ENCODE results near the gene EGLN2. TPM values are rescaled to one million over a fixed set of nuclear protein-coding genes. Genes with fewer than 3 reads are reported as not detected.

Gene EGLN2
- total and polyA plus RNA-seq, 2 donors (not counting 3 experiments of a cell fraction or from before 2014, with no cell fraction given) = 118 to 152 TPM

DNA sequence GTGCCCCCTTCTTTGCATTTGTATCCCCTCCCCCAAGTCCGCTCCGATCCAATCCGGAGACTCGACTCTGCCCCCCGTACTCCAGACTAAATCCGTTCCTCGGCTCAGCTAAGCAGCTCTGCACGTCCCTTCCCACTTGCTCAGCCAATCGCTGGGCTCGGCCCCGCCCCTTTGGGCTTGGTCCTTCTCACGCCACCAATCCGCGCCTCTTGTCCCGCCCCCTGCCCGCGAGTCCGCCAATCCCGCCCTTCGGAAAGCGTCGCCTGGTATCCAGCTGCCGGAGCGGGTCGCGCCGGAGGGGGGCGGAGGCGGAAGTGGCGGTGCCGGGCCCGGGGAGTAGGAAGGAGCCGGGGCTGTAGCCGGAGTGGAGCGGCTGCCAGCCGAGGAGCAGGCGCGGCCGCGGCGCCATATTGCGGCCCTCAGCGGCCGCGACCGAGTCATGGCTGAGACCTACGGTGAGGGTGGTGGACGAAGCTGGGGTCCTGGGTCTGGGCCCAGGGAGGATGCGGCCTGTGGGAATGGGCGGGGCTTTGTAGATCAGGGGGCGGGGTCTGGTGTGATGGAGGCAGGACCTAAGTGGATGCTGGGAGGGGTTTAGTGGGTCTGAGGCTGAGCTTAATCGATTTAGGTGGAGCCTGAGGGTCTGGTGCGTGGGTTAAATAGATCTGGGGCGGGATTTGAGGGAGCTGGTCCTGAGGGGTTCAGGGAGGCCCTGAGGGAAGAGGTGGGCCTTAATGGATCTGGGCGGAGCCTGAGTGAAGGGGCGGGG lies 20.9 kb upstream of the EGLN2 start, which contains the start of gene RAB4B:
Gene RAB4B, plus strand, starts transcription at position 311 of the 769 bp plus-strand sequence. Its CDS starts 129 bp downstream, at position 440.
- H3K36me3 ChIP-seq (ENCODE audit: control insufficient read depth in 2 of 2, extremely low read depth in 1 of 2, insufficient read depth in 2 of 2, low read length in 2 of 2) = no peaks in the 10 kb centered on the region
- peaks cover 17% of the 10 kb centered on the region for H3K4me1 ChIP-seq (ENCODE audit: control insufficient read depth, extremely low read depth, insufficient read depth, low read length)
- no peaks in the 10 kb centered on the region for H4K20me1 ChIP-seq (replicated peaks; ENCODE audit: control insufficient read depth, extremely low read depth, insufficient read depth, low read length)
- peak within 1 kb of the TSS; percentile 81 for H3K9ac ChIP-seq (replicated peaks; ENCODE audit: extremely low read depth, insufficient read depth, low read length)
- H3K9me1 ChIP-seq (replicated peaks; ENCODE audit: control insufficient read depth, extremely low read depth, insufficient read depth, low read length) = no peaks in the 10 kb centered on the region
- BruUV-seq (replicated peaks) = no TSS peak
- no peaks in the 10 kb centered on the region for H3K27me3 ChIP-seq (ENCODE audit: control insufficient read depth in 2 of 2, insufficient read depth in 2 of 2, low read length in 2 of 2)
- H2AFZ ChIP-seq (ENCODE audit: low read depth, low read length) = peak within 1 kb of the TSS; percentile 75
- no peaks in the 10 kb centered on the region for H3K79me2 ChIP-seq (ENCODE audit: control insufficient read depth, insufficient read depth, low read length)
- DNase-seq (ENCODE audit: low read depth, low spot score) (peak; percentile 100), FAIRE-seq (peak; percentile 99)
- H3K9me3 ChIP-seq (replicated peaks; ENCODE audit: control insufficient read depth, insufficient read depth, low read length) = no peaks in the 10 kb centered on the region
- H3K4me2 ChIP-seq (ENCODE audit: insufficient read depth, low read length) = peak within 1 kb of the TSS; percentile 94
- H3K4me3 ChIP-seq (replicated peaks in 1 of 3; ENCODE audit: insufficient read depth in 1 of 3, low read depth in 1 of 3, low read length in 3 of 3) = peak within 1 kb of the TSS; percentile 56 to 76 (median 71)
- TF ChIP-seq FOS (IDR thresholded peaks at IDR 0.05; ENCODE audit: borderline replicate concordance, insufficient read depth, low read length) = peak; percentile 5
- TF ChIP-seq POLR2AphosphoS5 (IDR thresholded peaks at IDR 0.05; ENCODE audit: insufficient read depth, low read depth, low read length) = peak; percentile 39
- TF ChIP-seq, protein P1, sequence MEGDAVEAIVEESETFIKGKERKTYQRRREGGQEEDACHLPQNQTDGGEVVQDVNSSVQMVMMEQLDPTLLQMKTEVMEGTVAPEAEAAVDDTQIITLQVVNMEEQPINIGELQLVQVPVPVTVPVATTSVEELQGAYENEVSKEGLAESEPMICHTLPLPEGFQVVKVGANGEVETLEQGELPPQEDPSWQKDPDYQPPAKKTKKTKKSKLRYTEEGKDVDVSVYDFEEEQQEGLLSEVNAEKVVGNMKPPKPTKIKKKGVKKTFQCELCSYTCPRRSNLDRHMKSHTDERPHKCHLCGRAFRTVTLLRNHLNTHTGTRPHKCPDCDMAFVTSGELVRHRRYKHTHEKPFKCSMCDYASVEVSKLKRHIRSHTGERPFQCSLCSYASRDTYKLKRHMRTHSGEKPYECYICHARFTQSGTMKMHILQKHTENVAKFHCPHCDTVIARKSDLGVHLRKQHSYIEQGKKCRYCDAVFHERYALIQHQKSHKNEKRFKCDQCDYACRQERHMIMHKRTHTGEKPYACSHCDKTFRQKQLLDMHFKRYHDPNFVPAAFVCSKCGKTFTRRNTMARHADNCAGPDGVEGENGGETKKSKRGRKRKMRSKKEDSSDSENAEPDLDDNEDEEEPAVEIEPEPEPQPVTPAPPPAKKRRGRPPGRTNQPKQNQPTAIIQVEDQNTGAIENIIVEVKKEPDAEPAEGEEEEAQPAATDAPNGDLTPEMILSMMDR (IDR thresholded peaks at IDR 0.05; ENCODE audit: extremely low read depth in 1 of 2, insufficient read depth in 1 of 2, low read depth in 1 of 2, low read length in 2 of 2) = no peak
- dilution Hi-C loops (cut with MboI; ENCODE audit: extremely low pct_ligation_motif_present, low sequenced_read_pairs) = no loop called here
- intact Hi-C loops (cut with micrococcal nuclease) = loop anchor here (1.0 to 2.0 kb wide), 5 partner anchors 17 to 61 kb away; partner anchors contain the start of genes ITPKC and SNRPA
- peak within 1 kb of the TSS; percentile 80 for H3K27ac ChIP-seq (ENCODE audit: insufficient read depth, low read depth, low read length)
- ChIA-PET POLR2A (interaction anchor here (0.5 to 2.8 kb wide), 15 partner anchors 10 to 473 kb away, joined by 3 to 23 read pairs (median 5); partner anchors contain the start of genes ACTMAP, COQ8B, EGLN2 and ITPKC), CTCF (interaction anchor here (0.6 to 3.5 kb wide), 12 partner anchors 20 to 143 kb away, joined by 3 to 39 read pairs (median 6); partner anchors contain the start of genes ACTMAP, COQ8B, EGLN2 and ITPKC)

Data from endothelial cell of umbilical vein (primary cell).